Hematopoietic multipotent progenitor cell treated with erythropoietin and hydrocortisone succinate and interleukin-3 and kit ligand, for 8 days (in vitro differentiated cells): Measurements from ENCODE around the gene CST3.
"Not testable (repeated sequence)": the region's sequence is repeated elsewhere in the genome, so short reads cannot be mapped to it uniquely, and the experiment has no call there.

Source experiments
- DNase-seq: peaks from one replicate; pipeline ENCODE4 v3.0.0-alpha.2; 2015

Gene CST3

DNA sequence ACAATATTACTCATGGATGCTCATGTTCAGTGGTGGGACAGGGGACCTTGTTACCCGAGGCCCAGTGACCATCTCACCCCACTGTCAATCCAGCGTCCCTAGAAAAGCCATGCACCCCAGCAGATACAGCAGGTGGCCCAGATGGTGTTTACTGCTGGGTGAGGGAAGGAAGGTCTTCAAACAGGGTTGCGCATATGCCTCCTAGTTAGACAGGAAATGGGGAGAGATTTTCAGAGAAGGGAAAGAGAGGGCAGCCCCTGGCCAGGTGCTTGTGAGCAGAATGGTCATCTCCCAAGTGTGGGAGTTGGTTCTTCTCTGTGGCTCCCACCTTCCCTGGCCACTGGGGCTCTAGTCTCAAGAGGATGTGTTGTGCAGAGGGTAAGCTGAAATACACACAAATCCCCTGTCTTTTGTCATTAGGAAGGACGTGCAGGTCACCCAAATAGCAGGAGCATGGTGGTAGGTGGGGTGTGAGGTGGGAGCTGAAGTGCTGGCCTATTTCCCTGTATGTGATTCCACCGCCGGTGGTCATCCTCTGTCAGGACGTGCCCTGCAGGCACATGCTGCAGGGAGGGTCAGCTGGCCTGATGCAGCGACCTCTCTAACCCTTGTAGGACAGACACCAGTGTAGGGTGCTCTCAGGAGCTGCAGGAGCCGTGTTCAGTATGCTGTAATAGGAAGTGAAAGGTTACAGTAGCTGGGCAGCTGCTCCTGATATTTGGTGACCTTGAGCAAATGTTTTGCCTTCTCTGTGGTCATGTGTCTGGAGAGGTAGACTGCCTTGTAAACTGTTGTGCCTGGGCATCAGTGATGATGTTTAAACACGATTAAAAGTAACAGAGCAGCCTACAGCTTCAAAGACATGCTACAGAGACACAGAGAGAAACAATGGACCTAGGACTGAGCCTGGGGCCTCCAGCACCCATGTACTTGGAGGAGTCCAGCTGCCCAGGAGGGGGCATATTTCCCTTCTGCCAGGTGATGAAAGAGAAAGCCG, 3.2 kb upstream of the CST3 start:
- DNase-seq: no peak

DNA sequence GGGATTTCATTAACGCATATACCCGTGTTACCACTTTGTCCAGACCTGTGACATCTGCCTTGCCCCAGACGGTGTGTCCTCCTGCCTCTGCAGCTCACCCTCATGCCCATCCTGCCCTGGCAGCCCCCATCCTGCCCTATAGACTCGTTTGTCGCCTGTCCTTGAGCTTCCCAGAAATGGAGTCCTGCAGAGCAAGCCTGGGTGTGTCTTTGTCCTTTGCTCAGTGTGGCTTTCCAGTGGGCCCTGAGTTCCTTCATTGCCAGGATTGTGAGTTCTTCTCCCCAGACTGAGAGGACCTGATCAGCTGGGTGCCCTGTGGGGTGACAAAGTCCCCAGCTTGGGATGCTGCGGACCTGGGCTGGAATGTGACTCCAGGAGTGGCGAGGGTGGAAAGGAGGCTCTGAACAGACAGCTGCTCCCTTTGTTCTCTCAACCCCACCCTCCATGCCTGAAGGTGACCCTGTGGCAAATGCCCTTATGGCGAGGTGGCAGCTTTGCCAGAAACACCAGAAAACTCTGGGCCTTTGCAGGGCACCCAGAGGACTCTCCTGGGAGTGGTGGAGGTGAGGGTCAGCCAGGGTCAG, 2.4 kb upstream of the CST3 start:
- no peak for DNase-seq

DNA sequence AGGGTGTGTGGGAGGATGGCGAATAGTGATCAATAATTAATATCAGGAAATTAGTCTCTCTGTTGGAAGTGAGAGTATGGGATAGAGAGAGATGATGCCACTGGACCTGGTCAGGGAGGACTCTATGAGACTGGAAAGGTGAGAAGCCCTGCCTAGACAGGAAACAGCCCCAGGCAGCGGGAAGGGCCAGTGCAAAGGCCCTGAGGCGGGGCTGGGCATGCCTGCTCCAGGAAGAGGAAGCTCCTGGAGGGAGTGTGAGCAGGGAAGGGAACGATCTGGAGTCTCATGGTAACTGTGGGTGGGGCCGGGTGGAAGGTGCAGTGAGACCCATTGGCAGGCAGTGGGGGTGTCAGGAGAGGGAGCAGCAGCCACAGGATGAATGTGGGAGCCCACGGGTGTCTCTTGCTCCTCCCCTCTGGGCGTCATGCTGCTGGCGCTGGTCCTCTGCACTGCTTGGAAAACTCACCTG, 1.8 kb upstream of the CST3 start:
- no peak for DNase-seq

DNA sequence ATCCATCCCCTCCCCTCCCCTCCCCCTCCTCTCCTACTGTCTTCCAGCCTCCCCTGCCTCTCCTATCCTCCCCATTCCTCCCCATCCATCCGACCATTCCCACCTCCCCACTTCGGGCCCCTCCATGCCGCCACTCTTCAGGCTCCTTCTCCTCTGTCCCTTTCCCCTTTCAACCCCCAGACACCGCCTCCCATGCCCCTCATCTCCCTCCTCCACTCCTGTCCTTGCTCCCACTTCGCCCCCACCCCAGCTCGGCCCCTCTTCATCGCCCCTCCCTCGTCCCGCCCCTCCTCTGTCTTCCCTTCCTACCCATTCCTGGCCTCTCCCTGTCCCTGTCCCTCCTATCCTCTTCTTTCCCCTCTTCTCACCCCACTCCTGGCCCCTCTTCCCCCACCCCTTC, 554 bp upstream of the CST3 start:
- no peak for DNase-seq

DNA sequence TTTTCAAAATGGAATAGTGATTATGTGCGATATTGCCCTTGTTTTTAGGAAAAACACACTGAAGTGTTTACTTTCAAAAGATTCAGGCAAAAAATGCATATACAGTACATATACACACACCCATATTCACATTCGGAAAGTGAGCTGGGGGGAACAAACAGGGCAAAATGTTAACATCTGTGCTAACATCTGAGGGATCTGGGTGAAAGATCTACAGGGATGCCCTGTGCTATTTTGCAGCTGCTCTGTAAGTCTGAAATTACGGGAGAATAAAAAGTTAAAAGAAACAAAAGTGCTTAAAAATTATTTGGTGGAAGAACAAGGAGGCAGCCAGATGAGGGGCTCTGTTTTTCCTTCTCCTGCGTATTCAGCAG, 860 bp downstream of the CST3 start:
- no peak for DNase-seq

DNA sequence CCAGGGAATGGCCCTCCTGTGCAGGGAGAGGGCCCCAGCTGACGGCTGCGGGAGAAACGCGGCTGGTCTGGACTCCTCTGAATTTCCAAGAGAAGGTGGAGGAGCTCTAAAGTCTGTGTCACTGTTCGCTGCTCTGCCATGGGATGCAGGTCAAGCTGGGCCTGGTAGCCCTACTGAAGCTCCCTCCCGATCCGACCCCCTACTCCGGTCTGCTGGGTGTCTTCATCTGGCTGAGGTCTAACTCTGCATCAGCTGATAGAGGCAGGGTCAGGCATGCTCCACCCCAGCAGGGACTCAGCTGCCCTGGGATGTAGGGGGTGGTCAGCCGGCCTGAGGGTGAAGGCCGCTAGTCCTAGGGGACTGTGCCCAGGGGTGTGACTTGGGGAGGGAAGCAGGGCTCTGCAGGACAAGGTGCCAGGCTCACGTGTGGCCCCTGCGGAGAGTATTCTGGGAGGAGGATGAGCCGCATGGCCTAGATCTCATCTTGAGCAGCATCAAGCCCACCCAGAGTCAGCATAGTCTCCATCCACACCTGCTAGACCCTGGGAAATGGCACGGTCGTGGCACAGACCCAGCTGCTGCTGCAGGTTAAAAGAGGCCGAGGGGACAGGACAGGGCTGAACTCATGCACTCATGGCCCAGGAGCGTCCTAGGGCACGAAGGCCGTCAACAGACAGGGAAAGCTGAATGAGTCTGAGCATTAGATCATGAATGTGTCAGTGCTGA, 1.4 kb downstream of the CST3 start:
- no peak for DNase-seq

DNA sequence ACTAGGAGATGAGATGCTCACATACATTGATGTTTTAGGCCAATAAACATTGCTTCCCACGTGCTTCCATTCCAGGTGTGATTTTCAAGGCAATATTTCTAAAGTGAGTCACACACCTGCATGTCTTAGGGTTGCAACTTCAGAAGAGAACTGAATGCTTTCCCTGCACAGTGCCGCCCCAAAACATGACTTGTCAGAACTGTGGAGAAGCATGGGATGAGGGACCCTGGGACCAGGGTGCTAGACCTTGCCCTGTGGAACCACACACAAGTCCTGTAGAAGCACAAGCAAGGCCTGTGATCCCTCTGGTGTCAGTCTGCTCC, 2.0 kb downstream of the CST3 start:
- not testable (repeated sequence) for DNase-seq

DNA sequence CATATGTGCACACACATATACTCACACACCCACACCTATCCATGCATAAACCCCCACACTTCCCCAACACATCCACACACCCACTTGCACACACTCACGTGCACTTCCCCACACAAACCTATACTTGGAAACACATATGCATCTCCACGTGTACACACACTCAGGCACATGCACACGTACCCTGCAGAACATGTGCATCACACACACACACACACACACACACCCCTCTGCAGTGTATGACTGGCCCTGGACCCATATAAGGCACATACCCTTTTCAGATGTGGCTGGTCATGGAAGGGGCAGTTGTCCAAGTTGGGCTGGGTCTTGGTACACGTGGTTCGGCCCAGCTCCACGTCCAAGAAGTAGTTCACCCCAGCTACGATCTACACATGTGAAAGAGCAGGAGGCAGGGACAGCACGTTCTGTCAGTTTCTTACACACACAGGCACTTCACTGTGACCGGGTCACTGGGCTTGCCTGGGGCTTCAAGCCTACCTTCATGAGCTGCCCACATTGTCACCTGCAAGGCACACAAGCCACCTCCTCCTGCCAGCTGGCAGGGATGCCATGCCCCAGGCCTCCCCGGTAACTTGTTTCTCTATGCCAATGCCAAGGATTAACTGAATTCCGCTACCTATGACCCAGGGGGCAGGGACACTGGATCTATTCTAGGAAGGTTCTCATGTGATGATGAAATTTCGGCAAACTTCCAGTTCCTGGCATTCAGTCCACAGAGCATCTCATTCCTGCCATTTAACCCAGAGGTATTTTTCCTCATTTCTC, 2.6 kb downstream of the CST3 start:
- no peak for DNase-seq

DNA sequence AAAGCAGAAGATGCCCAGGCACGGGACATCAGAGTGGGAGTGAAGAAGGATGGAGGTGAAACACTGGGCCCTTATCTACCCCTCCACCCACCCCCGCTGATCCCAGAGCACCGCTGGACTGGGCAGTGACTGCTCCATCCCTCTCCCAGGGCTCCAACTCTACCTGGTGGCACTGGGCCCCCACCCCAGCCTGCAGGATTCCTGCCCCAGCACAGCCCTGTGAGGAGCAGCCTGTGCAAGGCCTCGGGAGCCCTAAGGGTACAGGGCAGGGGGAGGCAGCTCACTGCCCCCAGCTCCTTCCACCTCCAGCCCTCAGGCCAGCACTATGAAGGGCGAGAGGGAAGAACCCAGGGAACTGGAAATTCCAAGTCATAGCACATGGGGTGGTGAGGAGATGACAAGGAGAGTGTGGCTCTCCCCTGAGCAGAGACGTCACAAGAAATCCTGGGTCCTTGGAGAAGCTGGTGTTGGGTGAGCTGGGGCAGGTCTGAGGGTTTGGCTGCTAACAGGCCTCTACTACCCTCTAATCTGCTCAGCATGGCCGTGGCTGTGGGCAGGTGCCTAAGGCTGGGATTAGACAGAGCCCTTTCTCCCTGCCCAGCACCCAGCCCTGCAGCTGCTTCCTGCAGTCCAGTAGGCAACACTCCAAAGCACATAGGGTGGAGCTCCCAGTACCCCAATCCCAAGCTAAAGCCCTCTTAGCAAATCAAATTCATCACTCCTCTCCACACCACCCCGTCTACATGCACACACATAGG, 3.5 kb downstream of the CST3 start:
- no peak for DNase-seq

DNA sequence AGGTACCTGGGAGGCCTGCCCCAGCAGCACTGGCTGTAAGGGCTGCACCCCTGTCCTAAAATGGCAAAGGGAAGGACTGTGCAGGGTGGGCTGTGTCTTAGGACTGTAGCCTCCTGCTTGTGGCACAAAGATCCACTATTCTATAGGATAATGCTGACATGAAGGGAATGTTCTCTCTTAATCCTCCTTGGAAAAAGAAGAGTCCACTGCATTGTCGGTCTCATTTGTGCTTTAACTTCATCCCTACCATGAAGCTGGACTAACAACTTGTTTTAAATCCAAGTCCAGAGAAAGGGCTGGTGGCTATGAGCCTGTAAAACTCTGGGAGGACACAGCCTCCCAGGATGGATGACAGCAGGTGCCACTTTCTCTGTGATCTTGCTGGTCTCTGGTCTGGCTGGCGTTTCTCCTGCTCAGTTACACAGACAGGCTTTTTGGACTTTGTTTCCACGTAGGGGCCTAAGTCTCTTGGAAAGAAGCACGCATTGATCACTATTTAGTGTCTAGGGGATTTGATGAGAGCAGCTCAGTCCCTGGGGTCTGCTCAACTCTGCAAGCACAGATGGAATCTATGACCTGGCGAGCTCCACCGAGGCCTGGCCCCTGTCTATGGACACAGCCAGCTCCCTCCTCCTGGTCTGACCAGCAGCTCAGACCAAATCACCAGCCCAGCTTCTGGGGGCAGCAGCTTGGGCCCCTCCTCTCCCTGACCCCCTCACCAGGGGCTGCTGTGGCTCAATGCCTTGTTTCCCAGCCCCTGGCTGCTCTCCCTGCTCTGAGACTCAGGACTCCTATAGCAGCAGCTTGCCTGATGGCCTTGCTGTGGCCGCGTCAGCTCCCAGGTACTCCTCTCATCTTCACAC, 4.8 kb downstream of the CST3 start:
- no peak for DNase-seq

DNA sequence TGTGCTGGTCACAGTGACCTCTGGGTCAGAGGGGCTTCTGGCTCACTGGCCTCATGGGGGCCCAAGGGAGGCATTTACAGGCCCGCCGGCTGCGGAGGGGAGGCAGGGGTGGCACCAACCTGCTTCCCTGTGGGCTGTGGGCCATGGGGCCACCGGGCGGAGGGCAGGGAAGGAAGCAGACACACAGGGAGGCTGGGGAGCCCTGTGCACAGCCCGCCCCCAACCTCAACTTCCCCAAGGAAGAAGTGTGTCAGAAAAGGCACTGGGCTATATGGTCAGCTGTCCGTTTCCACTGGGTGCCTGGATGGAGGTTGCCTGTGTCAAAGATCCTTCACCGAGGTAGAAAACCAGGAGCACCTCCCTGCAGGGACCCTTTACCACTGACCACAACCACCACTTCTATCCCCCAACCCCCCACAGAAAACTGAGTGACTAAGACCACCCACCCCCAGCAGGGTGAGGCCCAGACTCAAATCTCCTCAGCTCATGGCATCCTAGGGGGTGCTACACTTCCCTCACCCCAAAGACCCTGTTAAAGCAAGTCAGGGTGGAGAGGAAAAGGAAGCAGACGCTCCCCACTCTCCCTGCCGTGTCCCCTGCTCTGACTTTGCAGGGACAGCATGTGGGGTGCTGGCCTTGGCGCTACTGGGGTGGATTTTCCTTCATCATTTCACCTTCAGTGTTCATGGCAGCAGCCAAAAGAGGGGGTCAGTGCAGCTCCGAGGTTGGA, 5.6 kb downstream of the CST3 start:
- DNase-seq: no peak

- DNase-seq: no peak
Observed at GRCh38 chr20:23631226-23631822, 6.4 kb downstream of the CST3 start.

DNA sequence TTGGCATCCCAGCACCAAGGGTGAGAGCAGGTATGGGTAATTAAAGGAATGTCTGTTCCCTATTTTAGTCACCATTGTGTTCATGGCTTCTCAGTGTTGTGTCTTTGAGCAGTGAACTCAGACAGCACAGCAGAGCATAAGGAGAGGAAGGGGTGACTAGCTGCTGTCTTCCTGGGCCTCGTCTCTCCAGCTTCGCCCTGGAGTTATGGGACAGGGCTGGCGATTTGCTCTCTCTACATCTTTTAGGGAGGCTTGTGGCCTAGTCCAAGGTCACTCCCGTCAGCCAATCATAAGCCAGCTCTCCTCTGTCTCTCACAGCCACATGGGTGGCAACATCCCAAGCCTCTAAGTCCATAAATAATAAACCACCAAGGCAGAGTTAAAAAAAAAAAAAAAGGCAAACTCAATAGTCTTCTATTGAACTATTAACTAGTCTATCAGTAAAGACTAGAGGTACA, 7.3 kb downstream of the CST3 start:
- no peak for DNase-seq

- DNase-seq: no peak
Observed at GRCh38 chr20:23629542-23630391, 8.0 kb downstream of the CST3 start.

- no peak for DNase-seq
Observed at GRCh38 chr20:23629017-23629541, 8.7 kb downstream of the CST3 start.

DNA sequence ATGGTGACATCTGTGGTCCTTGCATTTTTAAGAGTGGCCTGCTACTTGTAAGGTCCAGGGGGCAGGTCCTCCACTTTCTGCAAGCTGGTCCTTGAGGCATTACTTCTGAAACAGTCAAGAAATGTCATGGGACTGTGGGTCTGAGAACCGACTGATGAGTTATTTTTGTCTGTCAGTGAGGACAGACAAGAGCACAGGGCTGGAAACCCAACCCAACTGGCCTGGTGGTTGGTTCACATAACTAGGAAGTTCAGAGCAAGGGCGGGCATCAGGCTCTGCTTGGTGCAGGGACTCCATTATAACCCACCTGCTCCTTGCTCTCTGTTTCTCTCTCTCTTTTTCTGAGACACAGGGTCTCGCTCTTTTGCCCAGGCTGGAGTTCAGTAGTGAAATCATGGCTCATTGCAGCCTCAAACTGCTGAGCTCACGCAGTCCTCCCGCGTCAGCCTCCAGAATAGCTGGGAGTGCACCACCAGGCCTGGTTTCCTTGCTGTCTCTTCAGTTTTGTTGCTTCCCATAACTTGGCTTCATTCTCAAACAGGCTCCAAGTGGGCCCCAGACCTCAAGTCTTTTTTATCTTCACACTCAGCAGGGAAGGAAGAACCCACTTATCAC, 9.2 kb downstream of the CST3 start:
- DNase-seq: peak; percentile 7

- DNase-seq: no peak
Observed at GRCh38 chr20:23627501-23627900, 10.3 kb downstream of the CST3 start.

DNA sequence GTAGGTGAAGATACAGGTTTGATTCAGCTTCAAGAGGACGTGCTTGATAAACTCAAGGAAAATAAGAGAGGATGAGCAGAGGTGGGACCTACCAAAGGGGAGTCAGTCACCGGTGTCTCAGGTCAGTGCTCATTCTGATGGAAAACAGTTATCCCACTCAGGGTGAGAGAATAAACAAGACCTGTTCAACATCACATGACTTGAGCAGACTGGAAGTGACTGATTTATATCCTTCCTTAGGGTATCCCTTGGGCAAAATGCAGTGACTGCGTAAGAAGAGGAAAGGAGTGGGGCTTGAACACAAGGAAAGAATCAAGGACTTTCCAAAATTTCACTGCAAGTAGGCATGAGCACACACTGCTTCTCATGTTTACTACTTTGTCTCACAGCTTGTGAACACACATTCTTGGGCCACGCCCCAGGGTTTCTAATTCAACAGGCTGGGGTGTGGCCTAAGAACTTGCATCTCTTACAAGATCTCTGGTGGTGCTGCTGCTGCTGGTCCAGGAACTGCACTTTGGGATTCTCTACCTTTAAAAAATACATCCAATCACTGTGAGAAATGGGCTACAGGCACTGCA, 11.6 kb downstream of the CST3 start:
- DNase-seq: peak; percentile 42
